Endothelial cell (in vitro differentiated cells): Measurements from ENCODE around the gene TMEM60. TPM values are rescaled to one million over a fixed set of nuclear protein-coding genes. Genes with fewer than 3 reads are reported as not detected.

ENCODE experiments used
- DNase-seq: peaks from one replicate; pipeline ENCODE4 v3.0.0; 2021; ENCODE audit warnings: low spot score
- H3K27ac Mint-ChIP-seq: one replicate; pipeline ENCODE4 v1.8.0; 2021; ENCODE audit warnings: mixed read lengths, inconsistent platforms; ENCODE audit not compliant: unreplicated experiment
- H3K27me3 Mint-ChIP-seq: one replicate; pipeline ENCODE4 v1.8.0; 2021; ENCODE audit warnings: mild to moderate bottlenecking, moderate library complexity, mixed read lengths, inconsistent platforms; ENCODE audit not compliant: unreplicated experiment
- H3K36me3 Mint-ChIP-seq: one replicate; pipeline ENCODE4 v1.8.0; 2021; ENCODE audit warnings: mild to moderate bottlenecking, low read depth, mixed read lengths, inconsistent platforms; ENCODE audit not compliant: unreplicated experiment
- H3K4me1 Mint-ChIP-seq: one replicate; pipeline ENCODE4 v1.8.0; 2021; ENCODE audit warnings: mild to moderate bottlenecking, mixed read lengths, inconsistent platforms; ENCODE audit not compliant: unreplicated experiment
- H3K4me3 Mint-ChIP-seq: one replicate; pipeline ENCODE4 v1.8.0; 2021; ENCODE audit warnings: mild to moderate bottlenecking, mixed read lengths, inconsistent platforms; ENCODE audit not compliant: unreplicated experiment
- H3K9me3 Mint-ChIP-seq: one replicate; pipeline ENCODE4 v1.8.0; 2021; ENCODE audit warnings: mixed read lengths, inconsistent platforms; ENCODE audit not compliant: unreplicated experiment
- CTCF ChIP-seq: fragments of 200-600 bp; sonication (generic); IDR thresholded peaks from one replicate; pipeline ENCODE4 v1.5.0; 2021; ENCODE audit warnings: antibody characterized with exemption; ENCODE audit not compliant: unreplicated experiment
- total RNA-seq: library from RNA; stranded (reverse); fragmentation: NEBNext Ultra II Directional; extraction: Animal tissue kit (Norgen Biotek cat#: 25700); gene quantifications from one replicate; pipeline ENCODE4 v1.2.1, GENCODE V29; 2021; ENCODE audit not compliant: unreplicated experiment

The TMEM60 gene
- total RNA-seq, 1 donor from 2014 or later = 9.5 TPM

- Mint-ChIP-seq H3K27me3 (no peaks in the 10 kb centered on the region), H3K36me3 (no peaks in the 10 kb centered on the region), H3K27ac (no peak overlapping the region), H3K4me1 (peaks cover 4% of the 10 kb centered on the region), H3K9me3 (no peaks in the 10 kb centered on the region), H3K4me3 (no peak overlapping the region)
- TF ChIP-seq CTCF = no peak
- no peak for DNase-seq
Observed at GRCh38 chr7:77831953-77832352, 33.7 kb upstream of the TMEM60 start.

GRCh38 chr7:77831481-77831880 is 33.2 kb upstream of the TMEM60 start:
- no peak for DNase-seq
- H3K9me3 Mint-ChIP-seq = no peaks in the 10 kb centered on the region
- no peaks in the 10 kb centered on the region for H3K36me3 Mint-ChIP-seq
- H3K4me3 Mint-ChIP-seq = no peak overlapping the region
- no peaks in the 10 kb centered on the region for H3K27me3 Mint-ChIP-seq
- no peak overlapping the region for H3K27ac Mint-ChIP-seq
- peaks cover 4% of the 10 kb centered on the region for H3K4me1 Mint-ChIP-seq
- TF ChIP-seq CTCF = no peak

GRCh38 chr7:77830649-77831355 is 32.6 kb upstream of the TMEM60 start:
- DNase-seq = no peak
- Mint-ChIP-seq H3K36me3 (no peaks in the 10 kb centered on the region), H3K4me1 (peaks cover 4% of the 10 kb centered on the region), H3K9me3 (no peaks in the 10 kb centered on the region), H3K27ac (no peak overlapping the region), H3K27me3 (no peaks in the 10 kb centered on the region), H3K4me3 (no peak overlapping the region)
- no peak for TF ChIP-seq CTCF

- Mint-ChIP-seq H3K4me1 (no peaks in the 10 kb centered on the region), H3K9me3 (peaks cover 7% of the 10 kb centered on the region), H3K36me3 (peaks cover 7% of the 10 kb centered on the region), H3K4me3 (no peak overlapping the region), H3K27ac (no peak overlapping the region), H3K27me3 (no peaks in the 10 kb centered on the region)
- no peak for DNase-seq
- no peak for TF ChIP-seq CTCF
Observed at GRCh38 chr7:77827999-77828398, 29.8 kb upstream of the TMEM60 start.

- Mint-ChIP-seq H3K27me3 (peaks cover 6% of the 10 kb centered on the region), H3K36me3 (peaks cover 15% of the 10 kb centered on the region), H3K9me3 (peaks cover 12% of the 10 kb centered on the region), H3K27ac (no peak overlapping the region), H3K4me3 (no peak overlapping the region), H3K4me1 (no peaks in the 10 kb centered on the region)
- no peak for DNase-seq
- no peak for TF ChIP-seq CTCF
Observed at GRCh38 chr7:77826300-77826699, 28.1 kb upstream of the TMEM60 start.
